NCI-H1694 treated with DMSO at 0.1 percent for 48 hours (cell line): ENCODE measurements around the gene PYROXD2.
"Not testable (repeated sequence)": the region's sequence is repeated elsewhere in the genome, so short reads cannot be mapped to it uniquely, and the experiment has no call there.

ENCODE experiments used
- DNase-seq: peaks from one replicate; lab custom pipeline; 2025; lab: John Stamatoyannopoulos, UW

Gene PYROXD2

GRCh38 chr10:98390406-98390805 is 24.6 kb downstream of the PYROXD2 start:
- DNase-seq: no peak

- no peak for DNase-seq
Measured at GRCh38 chr10:98389398-98389797, 25.6 kb downstream of the PYROXD2 start.

GRCh38 chr10:98388101-98388655 is 26.8 kb downstream of the PYROXD2 start:
- DNase-seq: no peak

- DNase-seq: no peak
Measured at GRCh38 chr10:98384531-98385133, 30.4 kb downstream of the PYROXD2 start.

- DNase-seq: no peak
Measured at GRCh38 chr10:98383869-98384268, 31.1 kb downstream of the PYROXD2 start.

- not testable (repeated sequence) for DNase-seq
Measured at GRCh38 chr10:98383134-98383667, 31.8 kb downstream of the PYROXD2 start.

GRCh38 chr10:98382691-98383101 is 32.3 kb downstream of the PYROXD2 start:
- DNase-seq: no peak

GRCh38 chr10:98380493-98381339 is 34.3 kb downstream of the PYROXD2 start:
- DNase-seq: no peak

GRCh38 chr10:98378722-98379121 is 36.3 kb downstream of the PYROXD2 start:
- no peak for DNase-seq

GRCh38 chr10:98377536-98377935 is 37.4 kb downstream of the PYROXD2 start:
- DNase-seq: no peak

GRCh38 chr10:98377001-98377400 is 38.0 kb downstream of the PYROXD2 start:
- DNase-seq: no peak

GRCh38 chr10:98376485-98376884 is 38.5 kb downstream of the PYROXD2 start:
- no peak for DNase-seq

GRCh38 chr10:98374217-98374985 is 40.6 kb downstream of the PYROXD2 start:
- DNase-seq: no peak

- no peak for DNase-seq
Measured at GRCh38 chr10:98373260-98374040, 41.5 kb downstream of the PYROXD2 start.

GRCh38 chr10:98370831-98371820 is 43.9 kb downstream of the PYROXD2 start:
- no peak for DNase-seq

GRCh38 chr10:98369801-98370200 is 45.2 kb downstream of the PYROXD2 start:
- no peak for DNase-seq

GRCh38 chr10:98368644-98369043 is 46.3 kb downstream of the PYROXD2 start:
- no peak for DNase-seq

- no peak for DNase-seq
Measured at GRCh38 chr10:98367604-98368451, 47.2 kb downstream of the PYROXD2 start.

GRCh38 chr10:98366062-98366530 is 48.9 kb downstream of the PYROXD2 start:
- DNase-seq: no peak
